ENCODE data around the gene MMP21. TPM values are rescaled to one million over a fixed set of nuclear protein-coding genes. Genes with fewer than 3 reads are reported as not detected.

The MMP21 gene
- total RNA-seq, 1 donor from 2014 or later: not detected

- no peak overlapping the region for H3K27ac ChIP-seq
- no peaks in the 10 kb centered on the region for H3K27me3 ChIP-seq
- no peaks in the 10 kb centered on the region for H3K4me1 ChIP-seq
- H3K4me3 ChIP-seq: no peak overlapping the region
- no peaks in the 10 kb centered on the region for H3K36me3 ChIP-seq
- DNase-seq (ENCODE audit: extremely low spot score in 2 of 2): no peak
- TF ChIP-seq POLR2A (IDR thresholded peaks at IDR 0.05) (no peak), POLR2AphosphoS5 (IDR thresholded peaks at IDR 0.05; ENCODE audit: insufficient read depth in 1 of 2, low read depth in 1 of 2) (no peak), CTCF (IDR thresholded peaks at IDR 0.05) (no peak)
- intact Hi-C loops (cut with DNase I): no loop called here
- no peaks in the 10 kb centered on the region for H3K9me3 ChIP-seq
These were observed 6.4 kb upstream of the MMP21 start for GRCh38 chr10:125782054-125782453.

GRCh38 chr10:125781374-125781773 lies 5.8 kb upstream of the MMP21 start:
- DNase-seq (ENCODE audit: extremely low spot score in 2 of 2): no peak
- Histone ChIP-seq H3K36me3 (no peaks in the 10 kb centered on the region), H3K4me3 (no peak overlapping the region), H3K27ac (no peak overlapping the region), H3K27me3 (no peaks in the 10 kb centered on the region), H3K9me3 (no peaks in the 10 kb centered on the region), H3K4me1 (no peaks in the 10 kb centered on the region)
- no peak for TF ChIP-seq CTCF (IDR thresholded peaks at IDR 0.05)
- no peak for TF ChIP-seq POLR2A (IDR thresholded peaks at IDR 0.05)
- no peak for TF ChIP-seq POLR2AphosphoS5 (IDR thresholded peaks at IDR 0.05; ENCODE audit: insufficient read depth in 1 of 2, low read depth in 1 of 2)
- intact Hi-C loops (cut with DNase I): no loop called here

GRCh38 chr10:125779403-125780327 lies 4.0 kb upstream of the MMP21 start:
- H3K27me3 ChIP-seq: no peaks in the 10 kb centered on the region

GRCh38 chr10:125778556-125778955 lies 2.9 kb upstream of the MMP21 start:
- H3K9me3 ChIP-seq: no peaks in the 10 kb centered on the region
- no peak overlapping the region for H3K27ac ChIP-seq
- H3K36me3 ChIP-seq: no peaks in the 10 kb centered on the region
- intact Hi-C loops (cut with DNase I): no loop called here
- TF ChIP-seq POLR2A (IDR thresholded peaks at IDR 0.05): no peak
- TF ChIP-seq CTCF (IDR thresholded peaks at IDR 0.05): no peak
- TF ChIP-seq POLR2AphosphoS5 (IDR thresholded peaks at IDR 0.05; ENCODE audit: insufficient read depth in 1 of 2, low read depth in 1 of 2): no peak
- no peaks in the 10 kb centered on the region for H3K27me3 ChIP-seq
- DNase-seq (ENCODE audit: extremely low spot score in 2 of 2): no peak
- H3K4me1 ChIP-seq: no peaks in the 10 kb centered on the region
- no peak overlapping the region for H3K4me3 ChIP-seq

More at GRCh38 chr10:125779403-125780327, 4.0 kb upstream of the MMP21 start:
- Histone ChIP-seq H3K9me3 (no peaks in the 10 kb centered on the region), H3K27ac (no peak overlapping the region), H3K4me3 (no peak overlapping the region), H3K4me1 (no peaks in the 10 kb centered on the region), H3K36me3 (no peaks in the 10 kb centered on the region)
- no peak for TF ChIP-seq POLR2A (IDR thresholded peaks at IDR 0.05)
- TF ChIP-seq CTCF (IDR thresholded peaks at IDR 0.05): no peak
- TF ChIP-seq POLR2AphosphoS5 (IDR thresholded peaks at IDR 0.05; ENCODE audit: insufficient read depth in 1 of 2, low read depth in 1 of 2): no peak
- intact Hi-C loops (cut with DNase I): no loop called here
- DNase-seq (ENCODE audit: extremely low spot score in 2 of 2): no peak

- H3K27me3 ChIP-seq: no peaks in the 10 kb centered on the region
- DNase-seq (ENCODE audit: extremely low spot score in 2 of 2): no peak
- no peak overlapping the region for H3K27ac ChIP-seq
- no peak overlapping the region for H3K4me3 ChIP-seq
- H3K9me3 ChIP-seq: no peaks in the 10 kb centered on the region
- no peaks in the 10 kb centered on the region for H3K4me1 ChIP-seq
- TF ChIP-seq POLR2A (IDR thresholded peaks at IDR 0.05) (no peak), POLR2AphosphoS5 (IDR thresholded peaks at IDR 0.05; ENCODE audit: insufficient read depth in 1 of 2, low read depth in 1 of 2) (no peak), CTCF (IDR thresholded peaks at IDR 0.05) (no peak)
- intact Hi-C loops (cut with DNase I): no loop called here
- no peaks in the 10 kb centered on the region for H3K36me3 ChIP-seq
These were observed 2.2 kb upstream of the MMP21 start for GRCh38 chr10:125777806-125778205.
